GM10248 (cell line): ENCODE measurements around the gene DISC1.
"Not testable (repeated sequence)": the region's sequence is repeated elsewhere in the genome, so short reads cannot be mapped to it uniquely, and the experiment has no call there.

Source experiments
- CTCF ChIA-PET: fragments of 300-600 bp; sonication (Branson Sonifier 250); formaldehyde crosslinking; extraction: SDS; loops from one replicate; lab custom pipeline; 2021; ENCODE audit warnings: antibody characterized with exemption; lab: Yijun Ruan, JAX
- POLR2A ChIA-PET: fragments of 350-650 bp; sonication (Branson Sonifier 250); formaldehyde crosslinking; extraction: SDS; loops from one replicate; lab custom pipeline; 2020; ENCODE audit warnings: antibody characterized with exemption; lab: Yijun Ruan, JAX
- DNase-seq: peaks from one replicate; pipeline ENCODE4 v3.0.0; 2012; ENCODE audit errors: extremely low spot score
- TF ChIP-seq, protein P1 (sequence below): IDR thresholded peaks from 2 replicates; pipeline ENCODE4 v1.5.1; 2012; ENCODE audit warnings: mild to moderate bottlenecking, low read depth; ENCODE audit errors: extremely low read depth, missing control alignments, control extremely low read depth

Gene DISC1

DNA sequence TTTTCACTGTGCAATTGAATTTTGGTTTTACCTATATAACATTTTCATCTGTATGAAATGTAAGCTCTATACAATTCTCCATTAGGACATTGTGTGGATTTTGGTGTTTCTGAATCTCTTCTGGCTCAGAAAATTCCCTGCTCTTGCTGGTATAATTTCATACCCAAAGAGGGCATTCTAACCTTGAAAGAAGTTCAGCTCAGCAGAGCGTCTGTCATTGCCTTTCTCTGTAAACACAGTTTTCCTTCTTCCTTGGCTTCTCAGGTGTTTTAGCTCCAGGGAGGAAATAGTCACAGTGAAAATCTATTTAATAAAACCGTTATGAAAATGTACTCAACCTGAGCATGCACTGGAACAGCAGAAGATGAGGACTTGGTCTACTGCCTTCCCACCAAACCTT lies 16.0 kb downstream of the DISC1 start:
- ChIA-PET CTCF (interaction anchor here (1.6 kb wide), 1 partner anchor 9 kb away, joined by 4 read pairs; no protein-coding TSS in a partner anchor), POLR2A (no interaction called here)
- no peak for DNase-seq
- TF ChIP-seq, protein P1, sequence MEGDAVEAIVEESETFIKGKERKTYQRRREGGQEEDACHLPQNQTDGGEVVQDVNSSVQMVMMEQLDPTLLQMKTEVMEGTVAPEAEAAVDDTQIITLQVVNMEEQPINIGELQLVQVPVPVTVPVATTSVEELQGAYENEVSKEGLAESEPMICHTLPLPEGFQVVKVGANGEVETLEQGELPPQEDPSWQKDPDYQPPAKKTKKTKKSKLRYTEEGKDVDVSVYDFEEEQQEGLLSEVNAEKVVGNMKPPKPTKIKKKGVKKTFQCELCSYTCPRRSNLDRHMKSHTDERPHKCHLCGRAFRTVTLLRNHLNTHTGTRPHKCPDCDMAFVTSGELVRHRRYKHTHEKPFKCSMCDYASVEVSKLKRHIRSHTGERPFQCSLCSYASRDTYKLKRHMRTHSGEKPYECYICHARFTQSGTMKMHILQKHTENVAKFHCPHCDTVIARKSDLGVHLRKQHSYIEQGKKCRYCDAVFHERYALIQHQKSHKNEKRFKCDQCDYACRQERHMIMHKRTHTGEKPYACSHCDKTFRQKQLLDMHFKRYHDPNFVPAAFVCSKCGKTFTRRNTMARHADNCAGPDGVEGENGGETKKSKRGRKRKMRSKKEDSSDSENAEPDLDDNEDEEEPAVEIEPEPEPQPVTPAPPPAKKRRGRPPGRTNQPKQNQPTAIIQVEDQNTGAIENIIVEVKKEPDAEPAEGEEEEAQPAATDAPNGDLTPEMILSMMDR = no peak

GRCh38 chr1:231643071-231643934 lies 16.7 kb downstream of the DISC1 start:
- TF ChIP-seq, protein P1 = no peak
- ChIA-PET CTCF (interaction anchor here (0.6 to 1.6 kb wide), 2 partner anchors 9 to 11 kb away, joined by 3 to 4 read pairs; no protein-coding TSS in a partner anchor), POLR2A (no interaction called here)
- no peak for DNase-seq

GRCh38 chr1:231643935-231644237 lies 17.3 kb downstream of the DISC1 start:
- DNase-seq = no peak
- TF ChIP-seq, protein P1 = no peak
- ChIA-PET POLR2A (no interaction called here), CTCF (interaction anchor here (1.6 kb wide), 1 partner anchor 8 kb away, joined by 4 read pairs; no protein-coding TSS in a partner anchor)

DNA sequence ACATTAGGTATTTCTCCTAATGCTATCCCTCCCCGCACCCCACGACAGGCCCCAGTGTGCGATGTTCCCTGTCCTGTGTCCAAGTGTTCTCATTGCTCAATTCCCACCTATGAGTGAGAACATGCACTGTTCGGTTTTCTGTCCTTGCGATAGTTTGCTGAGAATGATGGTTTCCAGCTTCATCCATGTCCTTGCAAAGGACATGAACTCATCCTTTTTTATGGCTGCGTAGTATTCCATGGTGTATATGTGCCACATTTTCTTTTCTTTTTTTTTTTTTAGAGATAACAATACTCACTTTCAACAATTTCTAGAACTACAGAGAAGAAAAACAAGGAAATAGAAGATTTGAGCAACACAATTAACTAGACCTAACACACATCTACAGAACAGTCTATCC lies 19.0 kb downstream of the DISC1 start:
- POLR2A ChIA-PET, DNase-seq: not testable (repeated sequence)
- CTCF ChIA-PET = interaction anchor here (1.6 kb wide), 1 partner anchor 9 kb away, joined by 4 read pairs; no protein-coding TSS in a partner anchor

DNA sequence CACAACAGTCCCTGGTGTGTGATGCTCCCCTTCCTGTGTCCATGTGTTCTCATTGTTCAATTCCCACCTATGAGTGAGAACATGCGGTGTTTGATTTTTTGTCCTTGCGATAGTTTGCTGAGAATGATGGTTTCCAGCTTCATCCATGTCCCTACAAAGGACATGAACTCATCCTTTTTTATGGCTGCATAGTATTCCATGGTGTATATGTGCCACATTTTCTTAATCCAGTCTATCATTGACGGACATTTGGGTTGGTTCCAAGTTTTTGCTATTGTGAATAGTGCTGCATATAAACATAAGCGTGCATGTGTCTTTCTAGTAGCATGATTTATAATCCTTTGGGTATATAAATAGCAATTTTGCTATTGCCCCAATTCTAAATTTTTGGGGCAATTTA lies 19.6 kb downstream of the DISC1 start:
- DNase-seq, POLR2A ChIA-PET: not testable (repeated sequence)
- CTCF ChIA-PET = interaction anchor here (1.6 kb wide), 1 partner anchor 9 kb away, joined by 4 read pairs; no protein-coding TSS in a partner anchor

- CTCF ChIA-PET = interaction anchor here (1.3 to 1.5 kb wide), 2 partner anchors 9 to 10 kb away, joined by 3 to 4 read pairs; no protein-coding TSS in a partner anchor
- DNase-seq, POLR2A ChIA-PET: not testable (repeated sequence)
Measured at GRCh38 chr1:231651621-231652260, 25.2 kb downstream of the DISC1 start.

DNA sequence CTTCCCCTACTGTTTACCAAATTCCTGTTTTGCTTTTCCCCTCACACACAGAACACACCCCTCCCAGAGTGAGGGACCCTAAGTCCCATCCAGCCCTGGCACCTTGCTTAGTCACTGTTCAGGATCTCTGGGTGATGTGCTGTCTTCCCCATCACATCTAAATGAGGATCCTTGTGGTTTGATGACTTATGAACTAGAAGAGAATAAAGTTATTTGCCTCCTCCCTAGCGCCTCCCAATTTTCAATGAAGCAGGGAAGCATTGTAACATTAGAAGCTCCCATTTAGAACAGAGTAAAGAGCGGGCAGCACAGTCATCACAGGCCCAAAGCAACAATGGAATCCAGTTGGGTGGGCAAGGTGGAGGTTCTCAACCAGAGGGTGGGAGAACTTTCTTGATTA lies 27.0 kb downstream of the DISC1 start:
- DNase-seq = no peak
- TF ChIP-seq, protein P1 = no peak
- POLR2A ChIA-PET = no interaction called here
- CTCF ChIA-PET = interaction anchor here (0.9 to 2.1 kb wide), 2 partner anchors 10 to 28 kb away, joined by 3 to 5 read pairs; no protein-coding TSS in a partner anchor

DNA sequence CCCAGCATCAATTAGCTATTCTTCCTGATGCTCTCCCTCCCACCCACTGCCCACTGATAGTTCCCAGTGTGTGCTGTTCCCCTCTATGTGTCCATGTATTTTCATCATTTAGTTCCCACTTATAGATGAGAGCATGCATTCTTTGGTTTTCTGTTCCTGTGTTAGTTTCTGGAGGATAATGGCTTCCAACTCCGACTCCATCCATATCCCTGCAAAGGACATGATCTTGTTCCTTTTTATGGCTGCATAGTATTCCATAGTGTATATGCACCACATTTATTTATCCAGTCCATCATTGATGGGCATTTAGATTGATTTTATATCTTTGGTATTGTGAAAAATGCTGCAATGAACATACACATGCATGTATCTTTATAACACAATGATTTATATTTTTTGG lies 30.2 kb downstream of the DISC1 start:
- DNase-seq = no peak
- CTCF ChIA-PET = no interaction called here
- POLR2A ChIA-PET = no interaction called here
- TF ChIP-seq, protein P1 = no peak

DNA sequence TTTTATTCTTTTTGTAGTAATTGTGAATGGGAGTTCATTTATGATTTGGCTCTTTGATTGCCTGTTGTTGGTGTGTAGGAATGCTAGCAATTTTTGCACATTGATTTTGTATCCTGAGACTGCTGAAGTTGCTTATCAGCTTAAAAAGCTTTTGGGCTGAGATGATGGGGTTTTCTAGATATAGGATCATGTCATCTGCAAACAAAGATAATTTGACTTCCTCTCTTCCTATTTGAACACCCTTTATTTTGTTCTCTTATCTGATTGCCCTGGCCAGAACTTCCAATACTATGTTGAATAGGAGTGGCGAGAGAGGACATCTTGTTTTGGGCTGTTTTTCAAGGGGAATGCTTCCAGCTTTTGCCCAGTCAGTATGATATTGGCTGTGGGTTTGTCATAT lies 31.6 kb downstream of the DISC1 start:
- CTCF ChIA-PET, POLR2A ChIA-PET, DNase-seq: not testable (repeated sequence)
